Neuron (in vitro differentiated cells): Measurements from ENCODE around the gene CFD.
"Not testable (repeated sequence)": the region's sequence is repeated elsewhere in the genome, so short reads cannot be mapped to it uniquely, and the experiment has no call there.

Experiments used
- H2AFZ ChIP-seq: one replicate; pipeline ENCODE4 v1.6.1; 2013; ENCODE audit warnings: low read depth, mild to moderate bottlenecking, inconsistent platforms, low read length, moderate library complexity
- H3K27me3 ChIP-seq: one replicate; pipeline ENCODE4 v1.6.1; 2013; ENCODE audit warnings: low read length; ENCODE audit not compliant: insufficient read depth
- H3K36me3 ChIP-seq: one replicate; pipeline ENCODE4 v1.6.1; 2013; ENCODE audit warnings: low read length; ENCODE audit not compliant: insufficient read depth
- H3K4me1 ChIP-seq: one replicate; pipeline ENCODE4 v1.6.1; 2013; ENCODE audit warnings: low read length; ENCODE audit not compliant: insufficient read depth
- H3K4me3 ChIP-seq: 2 replicates; pipeline ENCODE4 v1.5.1; 2013; ENCODE audit warnings: mild to moderate bottlenecking, low read length, moderate library complexity
- H3K9me3 ChIP-seq: one replicate; pipeline ENCODE4 v1.6.1; 2013; ENCODE audit warnings: low read length

CFD gene

DNA sequence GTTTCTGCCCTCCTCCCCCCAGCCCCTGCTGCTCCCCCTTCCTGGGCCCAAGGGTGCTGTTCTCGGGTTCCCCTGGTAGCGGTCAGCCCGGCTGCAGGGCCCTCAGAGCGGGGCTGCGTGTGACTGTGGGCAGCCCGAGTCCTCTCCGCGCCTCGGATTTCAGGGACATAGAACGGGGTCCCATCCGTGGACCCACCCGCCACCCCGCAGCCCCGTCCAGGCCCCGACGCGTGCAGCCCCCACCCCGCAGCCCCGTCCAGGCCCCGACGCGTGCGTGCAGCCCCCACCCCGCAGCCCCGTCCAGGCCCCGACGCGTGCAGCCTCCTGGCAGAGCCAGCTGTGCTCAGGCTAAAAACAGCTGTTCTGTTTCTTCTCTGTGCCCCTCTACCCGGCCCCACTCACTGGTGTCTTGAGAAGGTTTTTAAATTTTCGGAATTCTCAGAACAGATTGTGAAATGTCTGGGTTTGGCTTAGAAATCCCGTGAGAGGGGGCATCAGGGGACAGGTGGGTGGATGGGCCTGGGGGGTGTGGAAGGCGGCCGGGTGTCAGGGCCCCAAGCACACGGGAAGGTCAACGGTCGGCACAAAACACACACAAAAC is 24.2 kb upstream of the CFD start:
- Histone ChIP-seq H2AFZ (no peak overlapping the region), H3K4me3 (no peak overlapping the region), H3K36me3 (no peaks in the 10 kb centered on the region), H3K4me1 (no peaks in the 10 kb centered on the region), H3K27me3 (no peaks in the 10 kb centered on the region), H3K9me3 (no peaks in the 10 kb centered on the region)

DNA sequence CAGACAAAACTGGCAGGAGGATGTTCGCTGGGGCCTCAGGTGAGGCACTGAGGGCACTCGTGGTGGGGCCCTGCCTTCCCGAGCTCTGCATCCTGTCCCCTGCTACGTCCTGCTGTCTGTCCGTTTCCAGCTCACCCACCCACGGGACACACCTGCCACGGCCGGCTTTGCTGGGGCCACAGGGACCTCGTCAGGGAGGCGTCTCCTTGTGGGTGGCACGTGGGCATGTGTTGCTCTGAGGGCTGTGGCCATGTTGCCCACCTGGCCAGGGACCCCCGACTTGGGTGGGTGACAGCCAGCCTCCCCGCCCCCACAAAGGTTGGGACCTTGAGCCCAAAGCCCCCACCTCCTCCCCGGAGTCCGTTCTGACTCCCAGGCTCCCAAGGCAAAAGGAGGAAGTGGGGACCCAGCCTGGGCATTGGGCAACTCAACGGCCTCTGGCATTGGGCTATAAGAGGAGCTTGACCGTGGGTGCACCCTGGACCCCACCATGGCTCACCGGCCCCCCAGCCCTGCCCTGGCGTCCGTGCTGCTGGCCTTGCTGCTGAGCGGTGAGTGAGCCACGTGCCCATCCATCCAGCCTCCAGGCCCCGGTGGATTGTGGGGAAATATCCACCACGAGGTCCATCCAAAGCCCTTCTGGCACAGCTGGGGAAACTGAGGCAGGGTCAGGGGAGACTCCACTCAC is 18.8 kb upstream of the CFD start, which contains the start of gene PRTN3:
Gene PRTN3 (plus strand): TSS at position 481 of the 688 bp plus-strand sequence. CDS start 10 bp downstream, at position 491.
- Histone ChIP-seq H3K4me3 (no peak within 1 kb of the TSS), H3K9me3 (no peaks in the 10 kb centered on the region), H2AFZ (no peak within 1 kb of the TSS), H3K4me1 (peaks cover 9% of the 10 kb centered on the region), H3K36me3 (no peaks in the 10 kb centered on the region), H3K27me3 (peaks cover 16% of the 10 kb centered on the region)

DNA sequence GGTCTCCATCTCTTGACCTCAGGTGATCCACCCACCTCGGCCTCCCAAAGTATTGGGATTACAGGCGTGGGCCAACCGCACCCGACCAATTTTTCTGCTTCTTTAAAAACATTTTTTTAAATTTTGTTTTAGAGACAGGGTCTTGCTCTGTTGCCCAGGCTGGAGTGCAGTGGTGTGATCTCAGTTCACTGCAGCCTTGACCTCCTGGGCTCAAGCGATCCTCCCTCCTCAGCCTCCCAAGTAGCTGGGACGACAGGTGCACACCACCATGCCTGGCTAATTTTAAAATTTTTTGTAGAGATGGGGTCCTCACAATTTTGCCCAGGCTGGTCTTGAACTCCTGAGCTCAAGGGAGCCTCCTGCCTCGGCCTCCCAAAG is 16.7 kb upstream of the CFD start:
- Histone ChIP-seq H3K27me3 (peaks cover 23% of the 10 kb centered on the region), H3K4me1 (peaks cover 15% of the 10 kb centered on the region)
- not testable (repeated sequence) for H3K36me3 ChIP-seq, H2AFZ ChIP-seq, H3K9me3 ChIP-seq, H3K4me3 ChIP-seq

DNA sequence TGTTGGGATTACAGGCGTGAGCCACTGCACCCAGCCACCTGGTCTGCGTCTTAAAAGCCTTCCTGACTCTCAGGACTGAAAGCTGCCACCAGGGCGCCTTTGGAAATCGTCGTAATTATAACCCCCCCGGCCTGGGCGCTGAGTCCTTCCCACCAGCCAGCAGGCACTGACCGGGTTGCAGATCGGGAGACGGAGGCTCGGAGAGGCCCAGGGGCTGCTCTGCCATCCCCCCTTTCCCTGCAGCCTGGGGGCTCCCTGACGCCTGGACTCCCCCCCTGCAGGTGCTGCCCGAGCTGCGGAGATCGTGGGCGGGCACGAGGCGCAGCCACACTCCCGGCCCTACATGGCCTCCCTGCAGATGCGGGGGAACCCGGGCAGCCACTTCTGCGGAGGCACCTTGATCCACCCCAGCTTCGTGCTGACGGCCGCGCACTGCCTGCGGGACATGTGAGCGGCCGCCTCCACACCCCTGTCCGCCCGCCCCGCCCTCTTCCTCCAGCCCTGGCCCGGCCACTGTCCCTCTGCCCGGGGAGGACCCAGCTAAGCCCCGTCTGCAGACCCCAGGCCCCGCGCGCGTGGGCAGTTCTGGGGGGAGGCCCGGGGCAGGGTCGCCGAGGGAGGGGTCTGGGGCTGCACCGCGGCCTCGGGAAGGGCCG is 16.2 kb upstream of the CFD start:
- H3K27me3 ChIP-seq = peaks cover 23% of the 10 kb centered on the region
- H2AFZ ChIP-seq = peak overlapping the region; percentile 54
- H3K4me1 ChIP-seq = peaks cover 15% of the 10 kb centered on the region
- H3K9me3 ChIP-seq = no peaks in the 10 kb centered on the region
- H3K36me3 ChIP-seq = no peaks in the 10 kb centered on the region
- peak overlapping the region; percentile 24 for H3K4me3 ChIP-seq

DNA sequence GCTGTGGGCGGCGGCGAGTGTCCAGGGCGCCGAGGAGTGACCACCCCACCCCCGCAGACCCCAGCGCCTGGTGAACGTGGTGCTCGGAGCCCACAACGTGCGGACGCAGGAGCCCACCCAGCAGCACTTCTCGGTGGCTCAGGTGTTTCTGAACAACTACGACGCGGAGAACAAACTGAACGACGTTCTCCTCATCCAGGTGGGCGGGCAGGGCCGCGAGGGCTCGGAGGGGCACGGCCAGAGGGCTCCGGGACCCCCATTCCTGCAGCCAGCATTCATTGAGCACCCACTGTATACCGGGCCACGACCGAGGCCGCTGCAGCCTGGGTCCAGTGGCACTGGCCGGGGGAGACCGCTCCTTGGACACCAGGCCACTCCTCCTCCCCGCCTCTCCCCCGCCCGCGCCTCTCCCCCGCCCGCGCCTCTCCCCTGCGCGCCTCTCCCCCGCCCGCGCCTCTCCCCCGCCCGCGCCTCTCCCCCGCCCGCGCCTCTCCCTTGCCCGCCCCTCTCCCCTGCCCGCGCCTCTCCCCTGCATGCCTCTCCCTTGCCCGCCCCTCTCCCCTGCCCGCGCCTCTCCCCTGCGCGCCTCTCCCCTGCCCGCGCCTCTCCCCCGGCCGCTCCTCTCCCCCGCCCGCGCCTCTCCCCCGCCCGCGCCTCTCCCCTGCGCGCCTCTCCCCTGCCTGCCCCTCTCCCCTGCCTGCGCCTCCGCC is 15.5 kb upstream of the CFD start:
- Histone ChIP-seq H3K4me3 (no peak overlapping the region), H3K9me3 (no peaks in the 10 kb centered on the region), H3K36me3 (no peaks in the 10 kb centered on the region), H3K4me1 (peaks cover 15% of the 10 kb centered on the region), H3K27me3 (peaks cover 23% of the 10 kb centered on the region), H2AFZ (peak overlapping the region; percentile 54)

DNA sequence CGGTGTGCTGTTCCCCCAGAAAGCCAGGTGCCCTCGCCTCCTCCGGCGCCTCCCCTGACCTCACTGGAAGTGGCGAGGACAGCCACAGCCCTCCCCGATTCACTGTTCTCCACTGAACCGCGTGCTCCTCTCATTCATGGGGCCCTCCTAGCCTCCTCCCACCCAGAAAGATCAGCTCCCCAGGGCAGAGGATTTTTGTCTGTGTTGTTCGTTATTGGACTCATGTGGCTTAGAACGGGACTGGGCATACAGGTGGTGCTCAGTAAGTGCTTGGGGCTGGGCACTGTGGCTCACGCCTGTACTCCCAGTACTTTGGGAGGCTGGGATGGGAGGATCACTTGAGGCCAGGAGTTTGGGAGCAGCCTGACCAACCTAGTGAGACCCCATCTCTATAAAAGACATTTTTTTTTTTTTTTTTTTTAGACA is 14.9 kb upstream of the CFD start:
- no peak overlapping the region for H2AFZ ChIP-seq
- H3K27me3 ChIP-seq = peaks cover 23% of the 10 kb centered on the region
- peaks cover 15% of the 10 kb centered on the region for H3K4me1 ChIP-seq
- H3K9me3 ChIP-seq = no peaks in the 10 kb centered on the region
- H3K4me3 ChIP-seq = no peak overlapping the region
- H3K36me3 ChIP-seq = no peaks in the 10 kb centered on the region

DNA sequence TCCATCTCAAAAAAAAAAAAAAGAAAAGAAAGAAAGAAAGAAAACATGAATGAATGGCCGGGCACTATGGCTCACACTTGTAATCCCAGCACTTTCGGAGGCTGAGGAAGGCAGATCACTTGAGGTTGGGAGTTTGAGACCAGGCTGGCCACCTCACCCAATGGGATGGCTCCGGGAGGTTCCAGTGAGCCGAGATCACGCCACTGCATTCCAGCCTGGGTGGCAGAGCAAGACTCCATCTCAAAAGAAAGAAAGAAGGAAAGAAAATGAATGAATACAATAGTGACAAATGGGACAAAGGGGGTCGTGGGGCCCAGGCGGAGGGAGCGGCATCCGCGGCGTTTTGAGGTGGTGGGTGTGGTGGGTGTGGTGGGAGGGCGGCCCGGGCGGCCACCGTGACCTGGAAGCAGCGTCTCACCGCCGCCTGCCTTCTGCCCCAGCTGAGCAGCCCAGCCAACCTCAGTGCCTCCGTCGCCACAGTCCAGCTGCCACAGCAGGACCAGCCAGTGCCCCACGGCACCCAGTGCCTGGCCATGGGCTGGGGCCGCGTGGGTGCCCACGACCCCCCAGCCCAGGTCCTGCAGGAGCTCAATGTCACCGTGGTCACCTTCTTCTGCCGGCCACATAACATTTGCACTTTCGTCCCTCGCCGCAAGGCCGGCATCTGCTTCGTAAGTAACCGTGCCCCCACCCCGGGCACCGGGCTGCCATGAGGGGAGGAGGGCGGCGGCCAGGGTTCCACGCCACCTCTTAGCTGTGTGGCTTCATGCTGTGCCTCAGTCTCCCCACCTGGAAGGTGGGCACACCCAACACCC is 13.6 kb upstream of the CFD start:
- Histone ChIP-seq H3K4me3 (no peak overlapping the region), H3K36me3 (no peaks in the 10 kb centered on the region), H3K9me3 (no peaks in the 10 kb centered on the region), H2AFZ (no peak overlapping the region), H3K27me3 (peaks cover 23% of the 10 kb centered on the region), H3K4me1 (peaks cover 15% of the 10 kb centered on the region)

DNA sequence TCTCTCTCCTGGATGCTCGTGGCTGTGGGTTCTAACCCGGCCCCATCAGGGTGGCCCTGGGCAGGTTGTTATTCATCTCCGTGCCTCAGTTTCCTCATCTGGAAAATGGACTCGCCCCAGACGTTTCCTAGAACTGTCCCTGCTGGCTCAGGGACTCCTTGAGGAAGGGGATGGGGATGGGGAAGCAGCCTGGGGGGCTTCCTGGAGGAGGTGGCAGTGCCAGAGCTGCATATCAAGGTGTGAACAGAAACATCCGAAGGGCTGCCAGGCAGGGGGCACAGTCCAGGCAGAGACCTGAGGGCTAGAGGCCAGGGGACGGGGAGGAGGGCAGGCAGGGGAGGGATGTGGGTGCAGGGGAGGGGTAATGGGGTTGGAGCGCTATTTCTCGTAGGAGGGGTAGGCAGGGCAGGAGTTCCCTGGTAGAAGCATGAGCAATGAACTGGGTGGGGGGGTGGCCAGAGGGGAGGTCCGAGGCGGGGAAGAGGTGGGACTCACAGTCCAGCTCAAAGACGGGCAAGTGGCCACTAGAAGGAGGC is 11.0 kb upstream of the CFD start:
- Histone ChIP-seq H3K4me1 (peaks cover 11% of the 10 kb centered on the region), H3K27me3 (peaks cover 18% of the 10 kb centered on the region), H3K4me3 (no peak overlapping the region), H2AFZ (no peak overlapping the region), H3K36me3 (no peaks in the 10 kb centered on the region), H3K9me3 (no peaks in the 10 kb centered on the region)

DNA sequence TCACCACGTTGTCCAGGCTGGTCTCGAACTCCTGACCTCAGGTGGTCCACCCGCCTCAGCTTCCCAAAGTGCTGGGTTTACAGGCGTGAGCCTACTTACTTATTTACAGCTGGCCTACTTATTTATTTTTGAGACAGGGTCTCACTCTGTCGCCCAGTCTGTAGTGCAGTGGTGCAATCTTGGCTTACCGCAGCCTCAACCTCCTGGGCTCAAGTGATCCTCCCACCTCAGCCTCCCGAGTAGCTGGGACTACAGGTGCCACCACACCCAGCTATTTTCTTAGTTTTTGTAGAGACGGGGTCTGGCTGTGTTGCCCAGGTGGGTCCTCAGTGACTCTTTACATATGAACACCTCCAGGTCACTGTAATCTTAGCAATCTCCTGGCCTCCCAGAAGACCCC is 10.3 kb upstream of the CFD start:
- not testable (repeated sequence) for H2AFZ ChIP-seq, H3K9me3 ChIP-seq, H3K4me1 ChIP-seq, H3K36me3 ChIP-seq, H3K4me3 ChIP-seq
- H3K27me3 ChIP-seq = peaks cover 12% of the 10 kb centered on the region

DNA sequence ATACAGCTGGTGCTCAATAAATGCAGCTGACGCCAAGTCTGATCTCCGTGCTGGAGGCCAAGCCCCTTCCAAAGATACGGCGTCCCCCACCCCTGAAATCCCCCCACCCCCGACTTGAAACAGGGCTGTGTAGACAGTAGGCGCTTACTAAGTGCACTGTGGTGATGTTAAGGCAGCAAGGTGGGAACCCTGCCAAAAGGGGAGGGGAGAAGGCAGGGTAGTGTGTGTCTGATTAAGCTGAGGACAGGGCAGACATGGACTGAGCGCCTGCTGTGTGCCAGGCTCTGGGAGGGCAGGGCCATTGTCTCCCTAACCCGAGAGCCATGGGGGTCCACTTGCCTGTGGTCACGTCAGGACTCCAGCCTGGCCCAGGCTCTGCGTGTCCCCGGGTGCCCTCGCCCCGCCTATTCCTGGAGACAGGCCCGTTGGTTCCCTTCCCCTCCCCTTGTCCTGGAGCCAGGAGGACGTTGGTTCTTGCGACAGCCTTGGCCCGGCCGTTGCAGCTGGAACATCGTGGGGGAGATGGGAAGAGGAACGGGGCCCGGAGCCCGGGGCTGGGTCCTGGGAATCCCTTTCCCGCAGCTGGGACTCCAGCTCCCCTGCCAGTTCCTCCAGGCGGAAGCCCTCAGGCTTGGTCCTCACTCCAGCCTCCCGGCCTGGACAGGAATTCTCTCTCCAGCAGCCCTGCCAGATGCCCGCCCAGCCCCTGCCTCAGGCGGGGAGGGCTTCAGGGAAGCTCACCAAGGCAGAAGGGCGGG is 9.1 kb upstream of the CFD start:
- Histone ChIP-seq H3K4me1 (peaks cover 8% of the 10 kb centered on the region), H3K36me3 (no peaks in the 10 kb centered on the region), H3K27me3 (peaks cover 7% of the 10 kb centered on the region), H3K4me3 (no peak overlapping the region), H3K9me3 (no peaks in the 10 kb centered on the region), H2AFZ (no peak overlapping the region)

DNA sequence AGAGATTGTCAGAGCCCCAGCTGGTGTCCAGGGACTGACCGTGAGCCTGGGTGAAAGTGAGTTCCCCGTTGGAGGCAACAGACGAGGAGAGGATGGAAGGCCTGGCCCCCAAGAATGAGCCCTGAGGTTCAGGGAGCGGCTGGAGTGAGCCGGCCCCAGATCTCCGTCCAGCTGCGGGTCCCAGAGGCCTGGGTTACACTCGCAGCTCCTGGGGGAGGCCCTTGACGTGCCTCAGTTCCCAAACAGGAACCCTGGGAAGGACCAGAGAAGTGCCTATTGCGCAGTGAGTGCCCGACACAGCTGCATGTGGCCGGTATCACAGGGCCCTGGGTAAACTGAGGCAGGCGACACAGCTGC is 8.5 kb upstream of the CFD start:
- H2AFZ ChIP-seq = no peak overlapping the region
- H3K27me3 ChIP-seq = peaks cover 7% of the 10 kb centered on the region
- no peak overlapping the region for H3K4me3 ChIP-seq
- no peaks in the 10 kb centered on the region for H3K9me3 ChIP-seq
- H3K4me1 ChIP-seq = peaks cover 3% of the 10 kb centered on the region
- H3K36me3 ChIP-seq = no peaks in the 10 kb centered on the region
